Activated T-helper 17 cell treated with anti-CD3 and anti-CD28 coated beads, Interleukin-2, amount 50 U/mL, for 72 hours (primary cell): ENCODE data around the gene CLEC2D. TPM values are rescaled to one million over a fixed set of nuclear protein-coding genes. Genes with fewer than 3 reads are reported as not detected.
"Not testable (repeated sequence)": the region's sequence is repeated elsewhere in the genome, so short reads cannot be mapped to it uniquely, and the experiment has no call there.

Experiments
- ATAC-seq: fragments of 150-1000 bp; cut with Tn5 transposase; replicated peaks from 2 replicates; pipeline ENCODE4 v1.10.0; 2021; ENCODE audit warnings: mild to moderate bottlenecking, moderate library complexity
- H3K27ac Mint-ChIP-seq: one replicate; pipeline ENCODE4 v1.8.0; 2022; ENCODE audit warnings: mixed read lengths
- H3K27me3 Mint-ChIP-seq: one replicate; pipeline ENCODE4 v1.8.0; 2022; ENCODE audit warnings: mixed read lengths
- H3K36me3 Mint-ChIP-seq: one replicate; pipeline ENCODE4 v1.8.0; 2022; ENCODE audit warnings: low read depth, mild to moderate bottlenecking, mixed read lengths
- H3K4me1 Mint-ChIP-seq: one replicate; pipeline ENCODE4 v1.8.0; 2022; ENCODE audit warnings: mixed read lengths
- H3K4me3 Mint-ChIP-seq: one replicate; pipeline ENCODE4 v1.8.0; 2022; ENCODE audit warnings: mild to moderate bottlenecking, mixed read lengths
- H3K9me3 Mint-ChIP-seq: one replicate; pipeline ENCODE4 v1.8.0; 2022; ENCODE audit warnings: mixed read lengths
- total RNA-seq, 2 donors: library from RNA; stranded (reverse); gene quantifications; one replicate each; pipeline ENCODE4 v1.2.3, GENCODE V29; 2022

CLEC2D gene
- total RNA-seq, 2 donors from 2014 or later, result 146 to 267 TPM

DNA sequence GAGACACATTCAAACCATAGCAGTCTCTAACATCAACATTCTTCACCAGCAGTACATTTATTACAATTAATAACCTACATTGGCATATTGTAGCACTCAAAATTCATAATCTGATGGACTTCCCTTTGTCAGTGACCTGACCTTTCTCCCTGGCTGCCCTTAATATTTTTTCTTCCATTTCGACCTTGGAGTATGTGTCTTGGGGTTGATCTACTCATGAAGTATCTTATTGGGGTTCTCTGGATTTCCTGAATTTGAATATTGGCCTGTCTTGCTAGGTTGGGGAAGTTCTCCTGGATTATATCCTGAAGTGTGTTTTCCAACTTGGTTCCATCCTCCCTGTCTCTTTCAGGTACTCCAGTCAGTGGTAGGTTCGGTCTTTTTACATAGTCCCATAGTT, 2.8 kb downstream of the CLEC2D start:
- H3K27me3 Mint-ChIP-seq, H3K9me3 Mint-ChIP-seq, ATAC-seq: not testable (repeated sequence)
- peak overlapping the region; percentile 99 for H3K27ac Mint-ChIP-seq
- H3K4me1 Mint-ChIP-seq, result peaks cover 26% of the 10 kb centered on the region
- H3K36me3 Mint-ChIP-seq, result peaks cover 98% of the 10 kb centered on the region
- peak overlapping the region; percentile 88 for H3K4me3 Mint-ChIP-seq

DNA sequence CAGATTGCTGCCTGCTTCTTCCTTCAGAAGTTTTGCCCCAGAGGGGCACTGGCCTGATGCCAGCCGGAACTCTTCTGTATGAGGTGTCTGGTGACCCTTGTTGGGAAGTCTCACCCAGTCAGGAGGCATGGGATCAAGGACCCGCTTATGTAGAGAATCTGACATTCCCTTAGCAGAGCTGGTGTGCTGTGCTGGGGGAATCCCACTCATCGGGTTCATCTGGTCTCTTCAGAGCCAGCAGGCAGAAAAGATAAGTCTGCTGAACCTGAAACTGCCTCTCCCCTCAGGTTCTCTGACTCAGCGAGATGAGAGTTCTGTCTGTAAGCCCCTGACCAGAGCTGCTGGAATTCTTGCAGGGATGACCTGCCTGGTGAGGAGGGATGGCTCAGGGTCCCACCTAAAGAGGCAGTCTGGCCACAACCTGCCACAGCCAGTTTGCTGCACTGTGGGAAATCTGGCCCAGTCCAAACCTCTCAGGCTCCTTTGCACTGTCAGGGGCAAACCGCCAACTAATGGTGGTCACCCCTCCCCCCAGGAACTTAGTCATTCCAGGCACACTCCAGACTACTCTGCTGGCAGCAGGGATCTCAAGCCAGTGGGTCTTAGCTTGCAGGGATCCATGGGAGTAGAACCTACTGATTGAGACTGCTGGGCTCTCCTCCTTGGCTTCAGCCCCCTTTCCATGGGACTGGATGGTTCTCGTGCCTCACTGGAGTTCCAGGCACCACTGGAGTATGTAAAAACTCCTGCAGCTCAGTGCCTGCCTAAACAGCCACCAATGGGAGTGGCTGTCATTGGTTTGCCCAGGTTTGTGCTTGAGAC, 4.1 kb downstream of the CLEC2D start:
- peak; percentile 56 for ATAC-seq
- peak overlapping the region; percentile 99 for H3K27ac Mint-ChIP-seq
- peaks cover 98% of the 10 kb centered on the region for H3K36me3 Mint-ChIP-seq
- no peaks in the 10 kb centered on the region for H3K27me3 Mint-ChIP-seq
- H3K4me1 Mint-ChIP-seq, result peaks cover 30% of the 10 kb centered on the region
- no peaks in the 10 kb centered on the region for H3K9me3 Mint-ChIP-seq
- peak overlapping the region; percentile 88 for H3K4me3 Mint-ChIP-seq

DNA sequence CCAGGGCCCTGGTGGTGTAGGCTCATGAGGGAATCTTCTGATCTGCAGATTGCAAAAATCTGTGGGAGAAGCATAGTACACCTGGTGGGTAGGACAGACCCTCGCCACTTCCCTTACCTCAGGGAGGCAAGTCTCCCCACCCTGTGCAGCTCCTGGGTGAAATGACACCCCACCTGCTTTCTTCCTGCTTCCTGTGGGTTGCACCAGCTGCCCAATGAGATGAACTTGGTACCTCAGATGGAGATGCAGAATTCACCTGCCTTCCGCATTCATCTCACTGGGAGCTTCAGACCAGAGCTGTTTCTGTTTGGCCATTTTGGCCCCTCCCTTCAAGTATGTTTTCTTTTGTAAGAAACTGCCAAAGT, 4.7 kb downstream of the CLEC2D start:
- H3K36me3 Mint-ChIP-seq, result peaks cover 100% of the 10 kb centered on the region
- H3K27ac Mint-ChIP-seq, result peak overlapping the region; percentile 99
- peak; percentile 6 for ATAC-seq
- H3K4me3 Mint-ChIP-seq, result peak overlapping the region; percentile 88
- no peaks in the 10 kb centered on the region for H3K27me3 Mint-ChIP-seq
- peaks cover 31% of the 10 kb centered on the region for H3K4me1 Mint-ChIP-seq
- H3K9me3 Mint-ChIP-seq, result no peaks in the 10 kb centered on the region

DNA sequence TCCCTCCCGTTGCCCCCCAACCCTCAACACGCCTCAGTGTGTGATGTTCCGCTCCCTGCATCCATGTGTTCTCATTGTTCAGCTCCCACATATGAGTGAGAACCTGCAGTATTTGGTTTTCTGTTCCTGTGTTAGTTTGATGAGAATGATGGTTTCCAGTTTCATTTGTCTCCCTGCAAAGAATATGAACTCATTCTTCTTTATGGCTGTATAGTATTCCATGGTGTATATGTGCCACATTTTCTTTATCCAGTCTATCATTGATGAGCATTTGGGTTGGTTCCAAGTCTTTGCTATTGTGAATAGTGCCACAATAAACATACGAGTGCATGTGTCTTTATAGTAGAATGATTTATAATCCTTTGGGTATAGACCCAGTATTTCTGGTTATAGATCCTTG, 13.0 kb downstream of the CLEC2D start:
- Mint-ChIP-seq H3K4me3 (peak overlapping the region; percentile 51), H3K9me3 (peaks cover 17% of the 10 kb centered on the region), H3K27ac (peak overlapping the region; percentile 44), H3K4me1 (peaks cover 61% of the 10 kb centered on the region), H3K36me3 (peaks cover 100% of the 10 kb centered on the region)
- H3K27me3 Mint-ChIP-seq, ATAC-seq: not testable (repeated sequence)

DNA sequence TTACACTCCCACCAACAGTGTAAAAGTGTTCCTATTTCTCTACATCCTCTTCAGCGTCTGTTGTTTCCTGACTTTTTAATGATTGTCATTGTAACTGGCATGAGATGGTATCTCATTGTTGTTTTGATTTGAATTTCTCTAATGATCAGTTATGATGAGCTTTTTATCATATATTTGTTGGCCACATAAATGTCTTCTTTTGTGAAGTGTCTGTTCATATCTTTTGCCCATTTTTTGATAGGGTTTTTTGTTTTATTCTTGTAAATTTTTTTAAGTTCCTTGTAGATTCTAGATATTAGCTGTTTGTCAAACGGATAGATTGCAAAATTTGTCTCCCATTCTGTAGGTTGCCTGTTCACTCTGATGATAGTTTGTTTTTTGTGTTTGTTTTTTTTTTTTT, 13.4 kb downstream of the CLEC2D start:
- not testable (repeated sequence) for ATAC-seq, H3K27me3 Mint-ChIP-seq
- Mint-ChIP-seq H3K9me3 (peaks cover 17% of the 10 kb centered on the region), H3K4me1 (peaks cover 56% of the 10 kb centered on the region), H3K4me3 (peak overlapping the region; percentile 51), H3K36me3 (peaks cover 100% of the 10 kb centered on the region), H3K27ac (peak overlapping the region; percentile 44)

DNA sequence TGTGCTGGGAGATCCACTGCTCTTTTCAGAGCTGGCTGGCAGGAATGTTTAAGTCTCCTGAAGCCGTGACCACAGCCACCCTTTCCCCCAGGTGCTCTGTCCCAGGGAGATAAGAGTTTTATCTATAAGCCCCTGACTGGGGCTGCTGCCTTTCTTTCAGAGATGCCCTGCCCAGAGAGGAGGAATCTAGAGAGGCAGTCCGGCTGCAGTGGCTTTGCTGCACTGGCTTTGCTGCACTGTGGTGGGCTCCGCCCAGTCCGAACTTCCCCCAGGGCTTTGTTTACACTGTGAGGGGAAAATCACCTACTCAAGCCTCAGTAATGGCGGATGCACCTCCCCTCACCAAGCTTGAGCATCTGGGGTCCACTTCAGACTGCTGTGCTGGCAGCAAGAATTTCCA, 15.9 kb downstream of the CLEC2D start:
- ATAC-seq, H3K27me3 Mint-ChIP-seq, H3K9me3 Mint-ChIP-seq: not testable (repeated sequence)
- peak overlapping the region; percentile 51 for H3K4me3 Mint-ChIP-seq
- peaks cover 38% of the 10 kb centered on the region for H3K4me1 Mint-ChIP-seq
- peak overlapping the region; percentile 62 for H3K27ac Mint-ChIP-seq
- H3K36me3 Mint-ChIP-seq, result peaks cover 100% of the 10 kb centered on the region

DNA sequence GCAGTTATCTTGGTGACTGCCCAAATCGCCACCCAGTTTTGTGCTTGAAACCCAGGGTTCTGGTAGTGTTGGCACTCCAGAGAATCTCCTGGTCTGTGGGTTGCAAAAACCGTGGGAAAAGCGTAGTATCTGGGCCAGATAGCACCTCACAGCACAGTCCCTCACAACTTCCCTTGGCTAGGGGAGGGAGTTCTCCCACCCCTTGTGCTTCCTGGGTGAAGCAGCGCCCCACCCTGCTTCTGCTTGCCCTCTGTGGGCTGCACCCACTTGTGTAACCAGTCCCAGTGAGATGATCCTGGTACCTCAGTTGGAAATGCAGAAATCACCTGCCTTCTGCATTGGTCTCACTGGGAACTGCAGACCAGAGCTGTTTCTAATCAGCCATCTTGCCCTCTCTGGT, 16.4 kb downstream of the CLEC2D start:
- Mint-ChIP-seq H3K27ac (peak overlapping the region; percentile 76), H3K36me3 (peaks cover 100% of the 10 kb centered on the region), H3K27me3 (no peaks in the 10 kb centered on the region), H3K4me3 (peak overlapping the region; percentile 39), H3K4me1 (peaks cover 38% of the 10 kb centered on the region), H3K9me3 (peaks cover 8% of the 10 kb centered on the region)
- peak; percentile 5 for ATAC-seq

DNA sequence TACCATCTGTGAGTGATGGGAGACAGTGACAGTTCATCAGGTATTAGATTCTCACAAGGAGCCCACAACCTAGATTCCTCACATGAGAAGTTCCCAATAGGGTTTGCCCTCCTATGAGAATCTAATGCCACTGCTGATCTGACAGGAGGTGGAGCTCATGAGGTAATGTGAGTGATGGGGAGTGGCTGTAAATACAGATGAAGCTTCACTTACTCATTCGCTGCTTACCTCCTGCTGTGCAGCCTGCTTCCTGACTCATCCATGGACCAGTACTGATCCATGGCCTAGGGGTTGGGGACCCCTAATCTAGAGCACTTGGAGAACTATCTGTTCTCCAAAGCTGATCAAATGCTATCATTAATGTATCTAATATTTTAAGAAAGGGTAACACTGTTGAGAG, 17.7 kb downstream of the CLEC2D start:
- Mint-ChIP-seq H3K36me3 (peaks cover 100% of the 10 kb centered on the region), H3K9me3 (peaks cover 4% of the 10 kb centered on the region), H3K27me3 (no peaks in the 10 kb centered on the region), H3K4me3 (no peak overlapping the region), H3K4me1 (peaks cover 32% of the 10 kb centered on the region), H3K27ac (no peak overlapping the region)
- peak; percentile 78 for ATAC-seq

DNA sequence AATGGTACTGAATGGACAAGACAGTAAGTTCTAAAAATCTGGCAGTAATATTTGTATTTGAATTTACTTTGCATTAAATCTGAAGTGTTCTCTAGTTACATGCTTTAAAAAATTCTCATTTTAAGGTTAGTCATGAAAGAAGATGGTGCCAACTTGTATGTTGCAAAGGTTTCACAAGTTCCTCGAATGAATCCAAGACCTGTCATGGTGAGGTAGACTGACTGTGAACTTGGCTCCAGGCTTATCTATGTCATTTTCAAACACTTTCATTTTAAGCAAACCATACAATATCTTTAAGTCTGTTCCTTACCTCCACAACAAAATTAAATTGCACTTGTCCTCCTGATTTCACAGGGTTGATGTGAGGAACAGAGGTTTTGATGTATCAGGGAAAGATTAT, 23.4 kb downstream of the CLEC2D start:
- peaks cover 99% of the 10 kb centered on the region for H3K36me3 Mint-ChIP-seq
- no peak overlapping the region for H3K4me3 Mint-ChIP-seq
- H3K9me3 Mint-ChIP-seq, result peaks cover 5% of the 10 kb centered on the region
- H3K27me3 Mint-ChIP-seq, result no peaks in the 10 kb centered on the region
- peaks cover 6% of the 10 kb centered on the region for H3K4me1 Mint-ChIP-seq
- H3K27ac Mint-ChIP-seq, result no peak overlapping the region
- ATAC-seq, result no peak

DNA sequence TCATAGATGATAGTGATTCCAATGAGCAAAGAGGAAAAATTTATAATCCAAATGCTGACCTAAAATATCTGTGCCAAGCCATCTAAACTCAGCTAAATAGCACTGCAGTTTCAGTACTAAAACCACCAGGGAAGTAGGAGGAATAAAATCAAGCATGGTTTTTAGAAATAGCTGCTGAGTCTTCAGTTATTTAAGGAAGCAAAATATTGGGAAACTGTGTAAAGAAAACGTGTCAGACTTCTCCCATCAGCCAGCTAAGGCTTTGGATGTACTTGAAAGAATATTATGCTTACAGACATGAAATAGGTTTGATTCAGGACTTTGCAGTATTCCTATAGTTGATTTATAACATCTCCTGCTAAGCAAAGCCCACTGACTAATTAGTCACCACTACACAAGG, 24.7 kb downstream of the CLEC2D start:
- Mint-ChIP-seq H3K27me3 (no peaks in the 10 kb centered on the region), H3K36me3 (peaks cover 86% of the 10 kb centered on the region), H3K27ac (no peak overlapping the region), H3K4me3 (no peak overlapping the region), H3K9me3 (peaks cover 5% of the 10 kb centered on the region), H3K4me1 (peaks cover 11% of the 10 kb centered on the region)
- ATAC-seq, result no peak

DNA sequence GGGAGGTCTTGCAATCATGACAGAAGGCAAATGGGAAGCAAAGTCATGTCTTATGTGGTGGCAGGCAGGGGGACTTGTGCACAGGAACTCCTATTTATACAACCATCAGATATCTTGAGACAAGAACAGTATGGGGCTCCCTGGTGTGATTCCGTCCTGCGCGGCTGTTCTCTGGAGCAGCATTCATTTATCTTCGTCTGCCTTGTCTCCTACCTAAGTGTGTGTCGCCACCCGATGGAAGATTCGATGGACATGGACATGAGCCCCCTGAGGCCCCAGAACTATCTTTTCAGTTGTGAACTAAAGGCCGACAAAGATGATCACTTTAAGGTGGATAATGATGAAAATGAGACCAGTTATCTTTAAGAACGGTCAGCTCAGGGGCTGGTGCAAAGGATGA, 25.6 kb downstream of the CLEC2D start:
- Mint-ChIP-seq H3K36me3 (peaks cover 77% of the 10 kb centered on the region), H3K27ac (peak overlapping the region; percentile 22), H3K4me1 (peaks cover 16% of the 10 kb centered on the region)
- H3K4me3 Mint-ChIP-seq, ATAC-seq, H3K27me3 Mint-ChIP-seq, H3K9me3 Mint-ChIP-seq: not testable (repeated sequence)

DNA sequence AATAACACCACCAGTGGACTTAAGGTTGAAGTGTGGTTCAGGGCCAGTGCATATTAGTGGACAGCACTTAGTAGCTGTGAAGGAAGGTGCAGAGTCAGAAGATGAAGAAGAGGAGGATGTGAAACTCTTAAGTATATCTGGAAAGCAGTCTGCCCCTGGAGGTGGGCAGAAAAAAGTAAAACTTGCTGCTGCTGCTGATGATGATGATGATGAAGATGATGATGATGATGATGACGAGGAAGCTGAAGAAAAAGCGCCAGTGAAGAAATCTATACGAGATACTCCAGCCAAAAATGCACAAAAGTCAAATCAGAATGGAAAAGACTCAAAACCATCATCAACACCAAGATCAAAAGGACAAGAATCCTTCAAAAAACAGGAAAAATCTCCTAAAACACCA, 26.1 kb downstream of the CLEC2D start:
- peaks cover 19% of the 10 kb centered on the region for H3K4me1 Mint-ChIP-seq
- H3K27ac Mint-ChIP-seq, result peak overlapping the region; percentile 22
- H3K4me3 Mint-ChIP-seq, H3K9me3 Mint-ChIP-seq, ATAC-seq, H3K27me3 Mint-ChIP-seq: not testable (repeated sequence)
- peaks cover 72% of the 10 kb centered on the region for H3K36me3 Mint-ChIP-seq

DNA sequence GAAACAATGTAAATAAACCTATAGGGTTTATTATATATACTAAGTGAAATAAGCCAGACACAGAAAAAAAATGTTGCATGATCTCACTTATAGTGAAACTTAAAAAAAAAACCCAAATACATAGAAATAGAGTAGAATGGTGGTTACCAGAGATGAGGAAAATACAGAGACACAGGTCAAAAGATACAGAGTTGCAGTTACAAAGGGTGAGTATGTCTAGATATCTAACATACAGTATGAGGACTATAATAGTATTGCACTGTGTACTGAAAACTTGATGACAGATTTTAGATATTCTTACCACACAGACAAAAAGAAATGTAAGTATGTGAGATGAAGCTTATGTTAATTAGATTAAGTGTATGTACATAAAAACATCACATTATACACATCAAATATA, 28.1 kb downstream of the CLEC2D start:
- Mint-ChIP-seq H3K36me3 (peaks cover 52% of the 10 kb centered on the region), H3K27ac (peak overlapping the region; percentile 42)
- peak; percentile 49 for ATAC-seq

DNA sequence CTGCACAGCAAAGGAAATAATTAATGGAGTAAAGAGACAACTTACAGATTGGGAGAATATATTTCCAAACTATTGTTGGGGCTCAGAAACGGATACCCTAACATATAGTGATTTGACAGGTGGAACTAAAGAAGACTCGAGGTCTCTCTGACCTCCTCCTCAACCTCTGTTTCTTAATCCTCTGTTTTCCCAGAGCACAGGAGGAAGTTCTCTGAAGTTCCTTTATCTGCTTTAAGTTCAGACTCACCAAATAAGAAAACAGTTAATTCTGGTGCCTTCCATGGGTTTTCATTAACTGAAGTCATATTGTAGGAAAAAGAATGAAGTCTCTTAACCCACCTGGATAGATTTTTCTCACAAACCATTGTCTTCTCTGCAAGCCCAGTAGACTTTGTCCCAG, 29.2 kb downstream of the CLEC2D start:
- Mint-ChIP-seq H3K36me3 (peaks cover 42% of the 10 kb centered on the region), H3K27me3 (no peaks in the 10 kb centered on the region), H3K4me3 (peak overlapping the region; percentile 18), H3K9me3 (peaks cover 5% of the 10 kb centered on the region), H3K27ac (peak overlapping the region; percentile 78), H3K4me1 (peaks cover 40% of the 10 kb centered on the region)
- no peak for ATAC-seq

More for the DNA sequence above, 28.1 kb downstream of the CLEC2D start:
- Mint-ChIP-seq H3K9me3 (peaks cover 5% of the 10 kb centered on the region), H3K4me3 (no peak overlapping the region), H3K4me1 (peaks cover 36% of the 10 kb centered on the region), H3K27me3 (no peaks in the 10 kb centered on the region)

DNA sequence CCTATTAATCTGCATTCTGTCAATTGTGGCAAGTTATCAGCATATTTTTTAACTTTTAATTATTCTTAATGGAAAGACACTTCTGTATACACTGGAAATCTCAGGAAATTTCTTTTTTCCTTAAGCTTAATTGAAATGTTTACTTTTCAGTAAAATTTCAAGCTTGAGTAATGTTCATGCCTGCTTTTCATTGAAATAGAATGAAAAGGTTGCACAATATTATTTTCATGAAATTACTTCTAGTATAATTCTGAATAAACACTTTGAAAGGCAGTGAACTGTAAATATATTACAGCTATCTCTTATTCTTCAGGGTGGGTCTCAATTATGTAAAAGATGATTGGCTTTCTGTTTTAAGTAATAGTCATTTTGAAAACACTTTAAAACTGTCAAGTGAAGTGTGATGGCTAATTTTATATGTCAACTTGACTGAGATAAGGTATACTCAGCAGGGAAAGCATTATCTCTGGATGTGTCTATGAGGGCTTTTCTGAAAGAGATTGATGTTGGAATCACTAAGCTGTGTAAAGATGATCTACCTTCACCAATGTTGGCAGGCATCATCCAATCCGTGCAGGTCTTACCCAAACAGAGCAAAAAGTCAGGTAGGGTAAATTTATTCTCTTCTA, 29.9 kb downstream of the CLEC2D start:
- H3K9me3 Mint-ChIP-seq, result peaks cover 5% of the 10 kb centered on the region
- peaks cover 35% of the 10 kb centered on the region for H3K36me3 Mint-ChIP-seq
- no peaks in the 10 kb centered on the region for H3K27me3 Mint-ChIP-seq
- peak overlapping the region; percentile 78 for H3K27ac Mint-ChIP-seq
- peaks cover 40% of the 10 kb centered on the region for H3K4me1 Mint-ChIP-seq
- H3K4me3 Mint-ChIP-seq, result peak overlapping the region; percentile 18
- no peak for ATAC-seq
